GM18526 (cell line): ENCODE data around the gene IDNK.

ENCODE experiments used
- POLR2A ChIP-seq: IDR thresholded peaks from 3 replicates; pipeline ENCODE4 v1.6.1; 2011; ENCODE audit not compliant: insufficient read length; ENCODE audit errors: extremely low read depth

The IDNK gene

GRCh38 chr9:83662933-83663332, 40.0 kb downstream of the IDNK start:
- no peak for TF ChIP-seq POLR2A

GRCh38 chr9:83665580-83666200, 42.7 kb downstream of the IDNK start:
- TF ChIP-seq POLR2A = no peak

- no peak for TF ChIP-seq POLR2A
These were observed 46.1 kb downstream of the IDNK start for GRCh38 chr9:83669067-83669466.

GRCh38 chr9:83670381-83670780, 47.4 kb downstream of the IDNK start:
- no peak for TF ChIP-seq POLR2A

- no peak for TF ChIP-seq POLR2A
These were observed 48.5 kb downstream of the IDNK start for GRCh38 chr9:83671451-83671850.

GRCh38 chr9:83675466-83675865, 52.5 kb downstream of the IDNK start:
- TF ChIP-seq POLR2A = no peak

GRCh38 chr9:83677596-83677995, 54.7 kb downstream of the IDNK start:
- no peak for TF ChIP-seq POLR2A

- no peak for TF ChIP-seq POLR2A
These were observed 57.3 kb downstream of the IDNK start for GRCh38 chr9:83680233-83680632.

GRCh38 chr9:83681490-83681889, 58.5 kb downstream of the IDNK start:
- no peak for TF ChIP-seq POLR2A

- TF ChIP-seq POLR2A = no peak
These were observed 66.0 kb downstream of the IDNK start for GRCh38 chr9:83688921-83689320.

- TF ChIP-seq POLR2A = no peak
These were observed 68.5 kb downstream of the IDNK start for GRCh38 chr9:83691492-83691891.
